H1 (cell line): ENCODE data around the gene RNASE12. TPM values are rescaled to one million over a fixed set of nuclear protein-coding genes. Genes with fewer than 3 reads are reported as not detected.

Experiments used
- ATF2 ChIP-seq: IDR thresholded peaks from 2 replicates; pipeline ENCODE4 v1.6.1; 2012; ENCODE audit warnings: low read length, inconsistent platforms
- HDAC2 ChIP-seq, 2 experiments: fragments of 300-600 bp in 1 of 2; sonication (generic) in 1 of 2; IDR thresholded peaks; 2 replicates each; pipeline ENCODE4 v1.6.1; 2011 to 2012; ENCODE audit warnings: low read depth in 2 of 2, low read length in 2 of 2, mild to moderate bottlenecking in 2 of 2, moderate library complexity in 2 of 2, borderline replicate concordance in 1 of 2, inconsistent platforms in 1 of 2
- RXRA ChIP-seq: IDR thresholded peaks from 2 replicates; pipeline ENCODE4 v1.6.1; 2011; ENCODE audit warnings: low read depth, mild to moderate bottlenecking, low read length, moderate library complexity; ENCODE audit not compliant: insufficient read depth
- SAP30 ChIP-seq: fragments of 300-600 bp; sonication (generic); IDR thresholded peaks from 2 replicates; pipeline ENCODE4 v1.7.1; 2012; ENCODE audit warnings: low read length, moderate library complexity, mild to moderate bottlenecking, inconsistent platforms; ENCODE audit not compliant: insufficient read depth, insufficient replicate concordance
- polyA plus RNA-seq, 7 experiments: library from polyadenylated mRNA; depleted of rRNA in 3 of 7; stranded (reverse) in 5 of 7; unstranded in 2 of 7; fragments of >200 nt in 5 of 7; fragments of 200-250 nt in 2 of 7; gene quantifications; 1 replicate in 5 of 7; 2 replicates in 1 of 7; 4 replicates in 1 of 7; pipeline versions ENCODE4 v1.2.1 to v1.2.3, GENCODE V29; 2011 to 2013; ENCODE audit warnings: missing spikeins in 2 of 7, mixed read lengths in 2 of 7
- total RNA-seq: library from RNA; stranded (reverse); fragmentation: NEBNext Ultra II Directional; extraction: Animal tissue kit (Norgen Biotek cat#: 25700); gene quantifications from 2 replicates; pipeline ENCODE4 v1.2.1, GENCODE V29; 2021

The RNASE12 gene
- total and polyA plus RNA-seq, 2 of the 8 experiments (the other 6 are each of a cell fraction or from before 2014, with no cell fraction given) = not detected

DNA sequence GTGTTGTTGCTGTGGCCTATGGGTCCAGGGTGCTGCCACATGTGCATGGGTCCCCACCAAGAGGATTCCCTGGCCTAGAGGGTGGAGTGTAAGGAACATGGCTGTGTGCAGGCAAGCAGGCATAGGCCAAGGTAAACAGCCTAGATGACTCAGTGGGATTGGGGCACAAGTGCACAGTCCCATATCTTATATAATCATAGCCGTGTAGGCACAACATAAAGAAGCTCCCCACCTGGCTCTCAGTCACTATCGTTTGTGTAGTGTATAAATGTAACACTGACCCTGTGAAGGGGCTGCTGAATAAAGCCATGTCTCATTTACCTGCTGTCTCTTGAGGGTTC lies 15.7 kb upstream of the RNASE12 start (continued):
- TF ChIP-seq ATF2 = no peak
- no peak for TF ChIP-seq HDAC2 (IDR thresholded peaks at IDR 0.05; ENCODE audit: borderline replicate concordance in 1 of 2, low read depth in 2 of 2, low read length in 2 of 2)
- TF ChIP-seq SAP30 = no peak
- TF ChIP-seq RXRA = no peak
